Right forelimb (tissue), 1 donor: ENCODE data around the gene DNAH10.
"Not testable (repeated sequence)": the region's sequence is repeated elsewhere in the genome, so short reads cannot be mapped to it uniquely, and the experiment has no call there.

Experiments
- DNase-seq: peaks from one replicate; pipeline ENCODE4 v3.0.0-alpha.2; 2018

The DNAH10 gene

DNA sequence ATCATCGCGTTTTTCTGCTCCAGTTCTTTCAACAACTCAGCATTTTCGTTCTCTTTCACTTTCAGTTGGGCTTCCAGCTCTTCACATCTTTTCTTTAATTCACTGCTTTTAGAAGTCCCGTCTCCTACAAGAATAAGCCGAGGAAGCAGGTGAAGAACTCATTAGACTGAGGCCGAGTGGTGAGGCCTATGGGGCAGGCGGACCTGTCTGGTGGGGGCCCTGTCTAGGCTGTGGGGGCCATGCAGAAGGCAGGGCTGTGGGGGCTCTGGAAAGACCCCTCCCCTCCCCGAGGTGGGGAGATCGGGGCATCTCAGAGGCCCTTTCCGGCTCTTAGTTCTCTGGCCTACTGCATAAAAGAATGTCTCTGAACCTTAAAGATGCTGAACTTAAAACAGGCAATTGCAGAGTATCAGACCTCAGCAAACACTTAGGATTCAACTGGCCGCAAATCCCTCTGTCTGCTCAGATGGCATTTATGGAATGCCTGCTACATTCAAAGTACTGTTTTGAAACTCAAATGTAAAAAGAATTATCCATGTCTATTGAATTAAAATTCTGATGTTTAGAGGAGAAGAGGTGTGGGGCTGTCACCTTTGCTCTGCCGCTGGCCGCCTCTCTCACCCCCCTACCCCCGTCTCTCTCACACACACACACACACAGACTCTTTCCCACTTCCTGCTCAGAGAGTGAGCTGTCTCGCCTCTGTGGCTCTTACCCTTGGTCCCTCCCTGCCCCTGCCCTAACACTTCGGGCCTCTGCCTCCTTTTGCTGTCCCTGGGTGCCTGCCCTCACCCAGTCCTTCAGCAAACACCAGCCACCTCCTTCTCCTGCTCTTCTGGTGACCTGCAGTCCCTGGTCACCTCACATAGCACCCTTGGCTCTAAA is 175.8 kb downstream of the DNAH10 start:
- no peak for DNase-seq

DNA sequence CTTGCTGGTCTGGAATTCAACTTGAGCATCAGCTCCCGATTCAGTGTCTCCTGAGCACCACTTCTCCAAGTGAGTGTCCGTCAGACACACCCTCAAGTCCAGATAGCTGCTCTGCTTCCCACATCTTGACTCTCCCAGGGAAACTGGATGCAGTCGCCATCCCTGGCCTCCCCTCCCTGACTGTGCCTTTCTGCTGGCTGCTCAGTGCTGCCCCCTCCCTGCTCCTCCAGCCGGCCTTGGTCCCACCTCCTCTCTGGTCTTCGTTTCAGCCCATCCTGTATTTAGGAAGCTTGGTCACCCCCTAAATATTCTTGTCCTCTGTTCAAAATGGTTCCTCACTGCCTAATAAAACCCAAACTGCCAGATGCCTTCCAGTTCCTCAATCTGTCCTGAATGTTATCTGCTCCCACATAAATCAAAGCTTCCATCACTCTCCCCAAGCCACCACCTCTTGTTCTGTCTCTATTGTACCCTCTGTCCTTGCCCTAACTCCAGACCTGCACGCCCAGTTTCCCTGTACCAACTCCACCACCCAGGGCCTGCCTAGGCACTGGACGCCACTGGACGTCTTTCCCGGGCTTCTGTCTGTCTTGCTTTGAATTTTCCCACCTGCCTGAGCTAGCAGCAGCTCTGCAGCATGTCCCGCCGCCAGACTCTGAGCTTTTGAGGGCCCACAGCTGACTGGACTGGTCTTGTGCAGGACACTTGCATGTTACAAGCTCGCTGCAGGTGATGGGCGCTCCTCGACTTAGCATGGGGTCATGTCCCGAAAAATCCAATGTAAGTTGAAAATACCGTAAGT is 176.8 kb downstream of the DNAH10 start:
- no peak for DNase-seq

DNA sequence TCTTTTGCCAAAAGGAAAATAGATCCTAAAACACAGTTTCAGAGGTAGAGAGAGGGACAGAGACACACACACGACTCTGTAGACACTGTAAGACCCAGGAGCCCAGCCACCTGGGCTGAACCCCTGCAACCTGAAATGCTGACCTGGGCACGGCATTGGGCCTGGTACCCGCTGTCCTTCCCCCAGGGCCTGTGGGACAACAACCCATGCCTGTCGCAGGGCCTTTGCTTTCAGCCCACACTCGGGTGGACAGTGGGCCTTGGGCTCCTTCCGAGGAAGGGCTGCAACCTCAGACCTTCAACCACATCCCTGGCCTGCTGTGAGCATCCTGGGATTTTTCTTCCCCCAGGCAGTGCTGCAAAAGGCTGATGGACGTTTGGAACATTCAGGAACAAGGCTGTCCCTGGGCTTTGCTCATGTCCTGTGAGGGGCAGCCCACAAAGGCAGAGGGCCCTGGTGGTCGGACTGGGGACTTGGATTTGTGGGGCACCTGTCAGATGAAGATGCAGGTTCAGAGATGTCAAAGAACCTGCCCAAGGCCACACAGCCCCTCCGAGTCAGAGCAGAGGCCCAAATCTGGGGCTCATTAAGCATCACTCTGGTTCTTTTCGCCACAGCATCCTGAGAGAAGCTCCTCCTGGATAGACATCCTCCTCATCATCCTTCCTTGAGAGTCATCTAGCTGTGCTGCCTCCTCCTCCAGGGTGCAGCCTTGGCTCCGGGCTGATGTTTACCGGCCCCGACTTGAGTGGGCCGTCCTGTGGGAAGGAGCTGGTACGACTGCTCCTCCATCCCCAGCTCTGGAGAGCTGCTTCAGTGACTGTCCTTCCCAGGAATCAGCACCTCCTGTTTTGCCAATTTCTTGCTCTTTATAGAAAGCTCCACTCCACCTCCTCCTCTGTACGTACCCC is 177.9 kb downstream of the DNAH10 start:
- no peak for DNase-seq

DNA sequence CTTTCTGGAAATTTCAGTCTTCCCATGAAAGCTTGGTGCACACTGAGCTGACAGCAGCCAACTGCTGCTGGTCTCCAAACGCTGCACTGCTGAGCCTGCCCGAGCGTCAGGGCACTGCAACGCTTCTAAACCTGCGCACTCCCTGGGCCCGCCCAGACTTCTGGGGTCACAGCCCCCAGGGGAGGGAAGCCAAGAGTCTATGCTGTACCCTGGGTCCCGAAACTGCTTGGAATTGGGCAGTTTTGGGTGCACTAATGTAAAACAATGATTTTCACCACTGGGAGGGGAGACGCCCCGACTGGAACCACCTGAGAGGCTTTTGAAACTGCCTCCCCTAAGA is 178.5 kb downstream of the DNAH10 start:
- no peak for DNase-seq

DNA sequence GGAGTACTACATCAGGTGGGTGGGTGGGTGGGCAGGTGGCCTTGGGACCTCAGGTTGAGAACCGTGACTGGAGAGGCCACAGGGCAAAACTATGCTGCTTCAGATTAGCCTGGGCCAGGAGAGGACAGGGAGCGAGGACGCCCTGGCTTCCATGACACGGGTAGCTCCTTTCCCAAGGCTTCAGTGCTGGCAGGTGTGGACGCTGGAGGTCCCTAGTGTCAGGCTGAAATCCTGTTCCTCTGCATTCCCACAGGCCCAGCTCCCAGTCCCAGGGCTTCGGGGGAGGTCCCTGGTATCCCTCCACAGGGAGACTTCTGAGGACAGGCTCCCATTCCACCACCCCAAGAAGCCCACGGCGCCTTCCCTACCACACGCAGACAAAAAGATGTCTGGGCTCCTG is 178.9 kb downstream of the DNAH10 start:
- no peak for DNase-seq

DNA sequence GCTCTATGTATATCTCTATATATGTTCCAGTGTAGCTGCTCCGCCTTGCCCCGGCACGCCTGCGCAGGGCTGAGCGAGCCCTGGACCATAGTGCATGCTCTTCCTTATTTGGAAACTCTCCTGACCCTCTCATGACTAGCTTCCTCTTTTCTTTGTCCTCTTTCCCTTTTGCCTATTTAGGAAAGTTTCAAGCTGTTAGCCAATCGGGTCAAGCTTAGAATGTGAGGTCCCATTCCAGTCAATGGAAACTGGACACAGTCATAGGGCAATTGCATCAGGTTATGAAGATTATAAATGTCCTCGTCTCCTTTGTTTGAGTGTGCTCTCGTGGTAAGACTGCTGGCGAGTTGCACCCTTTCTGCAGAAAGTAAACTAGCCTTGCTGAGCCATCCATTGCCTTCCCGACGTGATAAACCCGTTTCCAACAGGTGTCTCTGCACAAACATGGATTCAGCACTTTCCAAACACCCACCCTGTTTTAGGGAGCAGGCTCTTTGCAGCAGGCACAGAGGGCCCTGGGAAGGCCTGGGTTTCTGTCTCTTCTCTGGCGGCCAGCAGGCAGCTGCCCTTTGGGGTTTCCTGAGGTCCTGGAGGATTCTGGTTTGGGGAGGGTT is 179.6 kb downstream of the DNAH10 start:
- no peak for DNase-seq

DNA sequence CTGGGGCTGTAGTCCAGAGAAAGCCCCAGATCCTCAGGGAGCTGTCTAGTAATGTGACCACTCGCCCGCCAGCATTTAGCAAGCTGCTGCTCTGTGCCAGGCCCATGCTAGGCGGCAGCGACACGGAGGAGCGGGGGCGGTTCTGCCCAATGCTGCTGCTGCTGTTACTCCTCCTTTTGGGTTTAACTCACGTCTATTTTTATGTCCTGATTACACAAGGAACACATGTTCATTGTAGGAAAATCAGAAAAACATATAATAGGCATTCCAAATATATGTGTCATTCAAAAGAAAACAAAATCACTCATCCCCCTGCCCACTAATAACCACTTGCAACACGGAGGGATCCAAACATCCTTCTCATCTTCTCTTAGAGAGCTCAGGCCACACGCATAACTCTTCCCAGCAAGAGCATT is 180.1 kb downstream of the DNAH10 start:
- no peak for DNase-seq

DNA sequence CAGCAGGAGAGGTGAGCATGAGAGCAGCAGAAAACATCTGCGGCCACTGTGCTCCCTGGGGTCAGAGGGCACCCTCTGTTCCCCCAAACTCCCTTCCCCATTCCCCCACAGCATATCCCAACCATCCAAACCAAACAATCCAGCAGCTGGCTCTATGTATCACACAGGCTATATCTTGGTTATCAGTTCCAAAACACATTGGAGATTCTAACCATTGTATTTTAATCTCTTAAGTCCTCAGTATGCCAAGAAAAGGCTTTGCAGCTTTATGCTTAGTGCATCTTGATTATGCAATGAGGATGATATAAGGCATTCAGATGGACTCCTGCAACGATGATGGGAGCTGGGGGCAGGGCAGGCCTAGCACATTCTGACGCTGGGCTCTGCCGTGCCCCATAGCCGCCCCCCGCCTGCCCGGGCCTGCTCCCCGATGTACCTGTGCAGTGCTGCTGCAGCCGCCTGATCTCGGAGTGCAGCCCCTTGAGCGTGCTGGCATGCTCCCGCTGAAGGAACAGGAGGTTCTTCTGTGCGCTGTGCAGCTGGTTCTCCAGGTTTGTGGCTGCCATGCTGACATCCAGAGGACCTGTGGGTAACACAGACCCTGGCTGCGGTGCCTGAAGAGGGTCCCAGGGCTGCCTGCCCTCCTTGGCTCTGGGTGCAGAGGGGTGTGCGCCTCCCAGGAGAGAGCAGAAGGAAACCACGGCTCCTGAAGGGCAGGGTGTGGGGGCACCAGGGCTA is 181.0 kb downstream of the DNAH10 start:
- no peak for DNase-seq

DNA sequence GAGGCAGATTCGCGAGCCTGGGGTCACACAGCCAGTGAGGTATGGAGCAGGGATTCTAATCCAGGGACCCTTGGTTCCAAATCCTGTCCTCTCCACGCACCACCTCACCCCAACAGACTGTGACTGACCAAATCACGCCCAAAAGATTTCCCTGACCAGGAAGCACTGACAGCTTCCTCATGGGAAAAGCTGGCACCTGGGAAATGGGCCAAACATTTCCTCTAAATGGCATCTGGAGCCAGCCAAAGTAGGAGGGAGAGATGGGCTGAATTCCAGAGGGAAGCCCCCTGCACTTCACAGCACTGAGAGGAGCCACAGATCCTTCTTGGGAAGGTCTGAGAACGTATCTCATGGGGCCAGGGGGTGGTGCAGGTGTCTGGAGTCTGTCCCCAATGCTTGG is 181.7 kb downstream of the DNAH10 start:
- no peak for DNase-seq

DNA sequence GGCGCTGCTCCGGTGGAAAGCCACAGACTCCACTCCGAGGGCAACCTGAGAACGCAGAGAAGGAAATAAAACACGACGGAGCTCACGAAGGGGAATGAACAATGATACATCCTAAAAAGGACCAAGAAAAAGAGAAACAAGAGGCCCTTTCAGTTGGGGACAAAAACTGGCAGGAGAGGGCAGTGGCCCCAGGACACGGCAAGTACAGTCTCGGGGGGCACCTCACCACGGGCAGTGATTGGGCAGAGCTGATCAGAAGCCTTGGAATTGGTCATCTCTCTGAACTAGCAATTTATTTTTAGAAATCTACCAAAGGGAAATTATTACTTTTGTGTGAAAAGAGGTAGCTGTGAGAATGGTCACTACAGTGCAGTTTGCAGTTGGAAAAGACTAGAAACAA is 182.6 kb downstream of the DNAH10 start:
- no peak for DNase-seq

DNA sequence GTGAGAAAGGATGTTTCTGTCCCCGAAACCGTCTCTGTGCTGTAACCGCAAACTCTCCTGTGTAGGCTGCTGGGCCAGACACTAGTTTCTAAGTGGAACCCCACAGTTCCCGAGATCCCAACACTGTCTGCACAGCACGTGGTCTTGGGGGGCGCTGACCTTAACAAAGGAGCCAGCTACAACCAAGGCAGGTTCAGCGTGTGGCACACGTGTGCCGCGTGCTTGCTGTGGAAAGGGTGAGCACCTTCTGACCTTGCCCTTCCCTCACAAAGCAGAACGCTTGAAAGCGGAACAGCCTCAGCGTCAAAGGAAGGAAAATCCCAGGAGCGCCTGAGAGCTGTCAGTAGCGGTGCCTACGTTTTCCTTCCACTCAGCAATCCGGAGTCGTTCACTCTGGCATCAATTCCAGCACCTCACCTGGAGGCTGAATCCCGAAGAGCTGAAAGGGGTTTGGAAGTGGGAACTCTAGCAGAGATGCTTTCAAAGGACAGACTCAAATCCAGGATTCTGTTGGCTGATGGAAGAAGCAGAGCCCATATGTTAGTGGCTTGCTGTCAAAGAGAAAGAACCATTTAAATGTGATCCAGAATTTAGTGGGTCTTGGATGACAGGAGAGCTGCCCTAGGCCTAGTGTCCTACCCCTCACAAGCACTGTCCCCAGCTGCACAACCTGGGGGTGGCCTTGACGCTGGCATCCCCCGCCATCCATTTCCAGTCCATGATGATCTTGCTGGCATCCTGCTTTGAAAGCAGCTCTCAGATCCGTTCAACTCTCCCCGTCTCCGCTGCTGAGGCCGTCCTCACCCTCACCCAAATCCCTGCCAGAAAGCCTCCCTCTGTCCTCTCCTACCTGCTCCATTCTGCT is 183.4 kb downstream of the DNAH10 start:
- no peak for DNase-seq

DNA sequence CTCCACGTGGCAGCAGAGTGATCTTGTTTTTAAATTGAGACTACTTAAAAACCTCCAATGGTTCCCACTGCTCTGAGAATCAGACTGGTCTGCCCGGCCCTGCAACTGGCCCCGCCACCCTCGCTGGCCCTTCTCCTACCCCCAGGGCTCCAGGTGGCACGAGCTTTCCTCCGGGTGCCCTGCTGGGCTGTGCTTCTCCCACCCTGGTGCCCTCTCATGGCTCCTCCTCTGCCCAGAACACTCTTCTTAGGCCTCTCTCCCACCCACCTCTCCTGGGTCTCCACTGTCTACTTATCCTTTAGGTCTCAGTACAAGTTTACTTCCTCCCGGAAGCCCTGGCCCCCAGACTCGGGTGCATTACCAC is 184.0 kb downstream of the DNAH10 start:
- no peak for DNase-seq

DNA sequence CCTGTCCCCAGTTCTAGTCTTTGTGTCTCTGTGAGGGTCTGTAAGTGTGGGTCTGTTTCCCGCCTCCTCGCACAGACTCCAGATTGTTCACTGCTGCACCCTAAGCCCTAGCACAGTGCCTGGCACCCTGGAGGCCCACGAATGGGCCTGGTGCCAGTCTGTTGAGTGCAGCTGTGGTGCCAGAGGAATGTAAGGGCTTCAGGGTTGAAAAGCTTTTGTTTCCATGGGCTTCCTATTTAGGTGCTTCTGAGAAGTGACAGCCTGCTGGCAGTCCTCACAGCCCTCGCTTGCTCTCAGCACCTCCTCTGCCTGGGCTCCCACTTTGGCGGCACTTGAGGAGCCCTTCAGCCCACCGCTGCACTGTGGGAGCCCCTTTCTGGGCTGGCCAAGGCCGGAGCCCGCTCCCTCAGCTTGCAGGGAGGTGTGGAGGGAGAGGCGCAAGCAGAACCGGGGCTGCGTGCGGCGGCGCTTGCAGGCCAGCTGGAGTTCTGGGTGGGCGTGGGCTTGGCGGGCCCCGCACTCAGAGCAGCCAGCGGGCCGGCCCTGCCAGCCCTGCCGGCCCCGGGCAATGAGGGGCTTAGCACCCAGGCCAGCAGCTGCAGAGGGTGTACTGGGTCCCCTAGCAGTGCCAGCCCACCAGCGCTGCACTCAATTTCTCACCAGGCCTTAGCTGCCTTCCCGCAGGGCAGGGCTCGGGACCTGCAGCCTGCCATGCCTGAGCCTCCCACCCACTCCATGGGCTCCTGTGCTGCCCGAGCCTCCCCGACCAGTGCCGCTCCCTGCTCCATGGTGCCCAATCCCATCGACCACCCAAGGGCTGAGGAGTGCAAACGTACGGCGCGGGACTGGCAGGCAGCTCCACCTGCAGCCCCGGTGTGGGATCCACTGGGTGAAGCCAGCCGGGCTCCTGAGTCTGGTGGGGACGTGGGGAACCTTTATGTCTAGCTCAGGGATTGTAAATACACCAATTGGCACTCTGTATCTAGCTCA is 184.7 kb downstream of the DNAH10 start:
- DNase-seq = not testable (repeated sequence)

DNA sequence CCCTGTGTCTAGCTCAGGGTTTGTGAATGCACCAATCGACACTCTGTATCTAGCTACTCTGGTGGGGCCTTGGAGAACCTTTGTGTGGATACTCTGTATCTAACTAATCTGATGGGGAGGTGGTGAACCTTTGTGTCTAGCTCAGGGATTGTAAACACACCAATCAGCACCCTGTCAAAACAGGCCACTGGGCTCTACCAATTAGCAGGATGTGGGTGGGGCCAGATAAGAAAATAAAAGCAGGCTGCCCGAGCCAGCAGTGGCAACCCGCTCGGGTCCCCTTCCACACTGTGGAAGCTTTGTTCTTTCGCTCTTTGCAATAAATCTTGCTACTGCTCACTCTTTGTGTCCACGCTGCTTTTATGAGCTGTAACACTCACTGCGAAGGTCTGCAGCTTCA is 185.4 kb downstream of the DNAH10 start:
- DNase-seq = not testable (repeated sequence)

DNA sequence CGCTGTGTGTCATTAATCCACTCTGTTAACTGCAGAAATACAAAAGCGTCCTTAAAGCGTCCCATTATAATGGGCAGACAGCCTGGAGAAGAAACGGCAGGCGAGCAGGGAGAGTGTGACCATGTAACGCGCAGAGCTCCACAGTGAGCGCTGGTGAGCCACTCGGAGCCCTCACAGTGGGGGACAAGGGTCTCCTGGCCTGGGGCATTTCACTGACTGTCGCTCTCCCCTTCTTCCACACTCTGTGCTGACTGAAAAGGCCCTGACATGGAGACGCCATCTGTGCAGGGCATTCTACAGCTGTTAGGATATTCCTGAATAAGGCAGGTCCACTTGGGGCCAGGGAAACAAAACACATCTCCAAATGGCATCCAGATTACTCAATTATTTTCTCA is 186.3 kb downstream of the DNAH10 start:
- no peak for DNase-seq

DNA sequence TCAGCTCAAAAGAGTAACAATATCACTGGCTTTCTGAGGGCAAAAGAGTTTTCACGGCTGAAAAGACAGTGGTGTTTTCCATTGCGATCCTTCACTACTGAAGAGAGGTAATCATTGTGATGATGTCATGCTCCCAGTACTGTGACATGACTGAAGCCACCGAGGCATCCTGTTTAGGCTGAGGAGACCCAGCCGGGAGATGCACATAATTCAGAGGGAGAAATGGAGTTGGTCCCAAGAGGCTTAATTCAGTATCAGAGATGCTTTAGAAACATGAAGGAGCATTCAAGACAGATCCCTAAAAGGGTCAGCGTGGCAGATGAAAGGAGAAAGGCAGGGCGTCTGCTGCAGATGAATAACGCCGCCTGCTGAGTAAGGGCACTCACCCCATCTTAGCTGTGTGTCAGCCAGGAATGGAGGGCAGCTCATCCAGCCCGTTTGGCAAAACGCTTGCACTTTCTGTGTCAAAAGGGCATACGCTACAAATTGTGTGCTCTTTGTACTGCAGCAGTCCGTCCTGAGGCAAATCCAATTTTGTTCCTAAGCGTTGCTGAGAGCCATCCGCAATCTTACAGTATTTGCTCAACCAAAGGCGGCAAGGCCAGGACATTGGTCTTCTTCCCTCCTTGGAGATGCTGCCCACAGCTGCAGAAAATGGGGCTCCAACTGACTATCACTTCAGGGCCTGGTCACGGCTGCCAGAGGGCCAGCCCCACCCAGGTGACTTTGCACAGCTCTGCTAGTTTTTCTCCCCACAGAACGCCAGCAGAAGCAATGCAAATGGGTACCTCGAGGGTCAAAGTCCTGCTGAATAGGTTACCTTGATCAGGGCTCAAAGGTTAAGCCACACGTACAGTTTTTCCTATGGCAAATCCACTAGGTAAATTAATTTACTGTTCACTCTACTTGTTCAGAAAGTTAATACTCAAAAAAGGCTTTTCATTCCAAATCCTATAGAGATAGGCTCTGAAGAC is 187.0 kb downstream of the DNAH10 start:
- no peak for DNase-seq

DNA sequence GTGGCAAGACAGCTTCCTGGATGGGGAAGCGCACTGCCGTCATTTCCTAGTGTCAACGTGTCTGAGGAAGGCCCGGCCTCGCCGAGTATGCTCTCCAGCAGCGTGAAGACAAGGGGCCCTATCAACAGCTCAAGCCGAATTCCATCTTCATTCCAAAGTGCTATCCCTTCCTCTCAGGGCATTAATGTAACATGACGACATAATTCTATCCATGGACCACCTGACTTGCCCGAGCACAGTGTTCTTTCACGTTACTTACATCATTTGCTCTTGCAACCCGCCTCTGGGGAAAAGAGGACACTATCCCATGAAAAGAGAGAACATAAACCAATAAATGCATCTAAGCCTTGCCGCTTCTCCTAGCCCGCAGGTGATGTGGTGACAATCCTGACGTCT is 187.7 kb downstream of the DNAH10 start:
- DNase-seq = no peak
